Activated CD8-positive, alpha-beta memory T cell treated with anti-CD3 and anti-CD28 coated beads for 48 hours (primary cell): ENCODE measurements around the gene SLC46A1.

Experiments
- DNase-seq, 3 experiments: peaks; one replicate each; pipeline ENCODE4 v3.0.0-alpha.2; 2020; ENCODE audit warnings: low read depth in 2 of 3, low spot score in 2 of 3

The SLC46A1 gene

GRCh38 chr17:28357061-28357900, 48.7 kb downstream of the SLC46A1 start, which contains the start of gene POLDIP2:
POLDIP2 (minus strand) TSS chr17:28357527; CDS start chr17:28357448, 79 bp downstream.
- DNase-seq = peak; percentile 79 to 94 (median 93)

GRCh38 chr17:28350271-28350670, 55.7 kb downstream of the SLC46A1 start:
- DNase-seq = no peak

DNA sequence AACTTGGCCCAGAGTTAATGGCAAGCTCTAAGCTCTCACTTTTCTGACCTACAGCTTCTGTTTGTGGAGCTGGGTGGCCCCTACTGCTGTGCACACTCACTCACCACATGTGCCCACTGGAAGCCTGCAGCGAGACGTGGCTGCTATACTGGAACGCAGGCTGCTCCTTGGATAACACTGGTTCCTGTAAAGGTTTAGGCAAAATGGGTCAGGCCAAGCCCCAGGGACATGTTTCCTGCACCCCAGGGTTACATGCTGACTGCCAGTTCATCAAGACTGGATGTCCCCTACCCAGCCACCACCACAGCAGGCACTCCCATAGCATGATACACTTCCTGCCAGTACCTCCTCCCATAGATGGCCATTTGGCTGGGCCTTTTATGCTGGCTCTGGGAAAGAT, 57.0 kb downstream of the SLC46A1 start:
- DNase-seq = no peak

DNA sequence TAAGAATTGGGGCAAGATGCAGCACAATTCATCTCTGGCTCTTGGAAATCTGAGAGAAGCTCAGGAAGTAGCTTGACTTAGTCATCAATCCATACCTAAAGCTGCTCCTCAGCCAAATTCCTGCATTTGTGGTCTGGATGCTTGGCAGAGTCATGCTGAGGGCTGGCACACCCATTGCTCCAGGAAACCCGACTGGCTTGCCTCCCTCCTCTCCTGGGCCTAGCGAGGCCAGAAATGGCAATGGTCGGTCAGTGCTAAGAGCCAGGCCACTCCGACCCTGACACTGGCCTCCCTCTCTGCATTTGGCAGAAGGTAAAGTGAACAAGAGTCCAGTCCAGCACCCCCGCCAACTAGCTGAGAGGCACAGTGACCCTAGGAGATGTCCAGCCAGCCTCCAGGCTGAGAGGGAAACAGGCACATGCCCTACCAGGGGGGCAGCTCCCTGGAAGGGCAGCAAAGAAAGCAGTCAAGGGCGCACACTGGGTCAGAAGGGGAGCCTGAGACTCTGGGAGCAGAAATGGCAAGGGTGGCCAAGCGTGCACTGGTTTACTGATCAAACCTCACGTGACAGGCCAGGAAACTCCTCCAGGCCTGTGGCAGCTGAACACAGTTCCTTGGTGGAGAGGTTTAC, 58.6 kb downstream of the SLC46A1 start:
- DNase-seq = no peak

DNA sequence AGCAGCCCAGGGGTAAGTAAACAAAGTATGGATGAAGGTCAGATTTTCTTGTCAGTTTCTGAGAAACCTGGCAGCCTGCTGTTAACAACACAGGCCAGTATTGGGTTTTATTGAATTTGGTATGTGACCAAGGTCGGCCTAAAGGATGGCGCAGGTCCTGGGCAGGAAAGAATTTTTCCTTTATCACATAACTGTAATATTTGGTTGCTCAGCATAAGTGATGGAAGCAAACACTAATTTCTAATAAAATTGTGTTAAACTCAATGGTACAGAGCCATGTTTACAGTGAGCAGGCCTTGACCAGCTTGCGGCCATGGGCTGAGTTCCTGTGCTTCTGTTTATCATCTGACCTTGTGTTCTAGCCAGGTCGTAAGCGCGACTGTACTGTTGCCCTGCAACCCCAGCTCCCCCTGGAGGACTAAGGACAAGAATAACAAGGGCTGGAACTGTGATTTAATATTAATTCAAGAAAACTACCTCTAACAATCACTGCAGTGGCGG, 59.2 kb downstream of the SLC46A1 start:
- no peak for DNase-seq

- DNase-seq = no peak
These were observed 59.8 kb downstream of the SLC46A1 start for GRCh38 chr17:28346199-28346580.

- DNase-seq = no peak
These were observed 60.4 kb downstream of the SLC46A1 start for GRCh38 chr17:28345419-28346198.
